NAMALWA (cell line): ENCODE measurements around the gene TYR.
"Not testable (repeated sequence)": the region's sequence is repeated elsewhere in the genome, so short reads cannot be mapped to it uniquely, and the experiment has no call there.

ENCODE experiments used
- DNase-seq: peaks from one replicate; pipeline ENCODE4 v3.0.0-alpha.2; 2015; ENCODE audit warnings: low spot score

Gene TYR

DNA sequence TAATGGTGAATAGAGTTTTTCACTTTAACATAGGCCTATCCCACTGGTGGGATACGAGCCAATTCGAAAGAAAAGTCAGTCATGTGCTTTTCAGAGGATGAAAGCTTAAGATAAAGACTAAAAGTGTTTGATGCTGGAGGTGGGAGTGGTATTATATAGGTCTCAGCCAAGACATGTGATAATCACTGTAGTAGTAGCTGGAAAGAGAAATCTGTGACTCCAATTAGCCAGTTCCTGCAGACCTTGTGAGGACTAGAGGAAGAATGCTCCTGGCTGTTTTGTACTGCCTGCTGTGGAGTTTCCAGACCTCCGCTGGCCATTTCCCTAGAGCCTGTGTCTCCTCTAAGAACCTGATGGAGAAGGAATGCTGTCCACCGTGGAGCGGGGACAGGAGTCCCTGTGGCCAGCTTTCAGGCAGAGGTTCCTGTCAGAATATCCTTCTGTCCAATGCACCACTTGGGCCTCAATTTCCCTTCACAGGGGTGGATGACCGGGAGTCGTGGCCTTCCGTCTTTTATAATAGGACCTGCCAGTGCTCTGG lies at the start of gene TYR:
Gene TYR (plus strand): TSS at position 185 of the 541 bp plus-strand sequence. CDS start 79 bp downstream, at position 264.
- DNase-seq: no peak

DNA sequence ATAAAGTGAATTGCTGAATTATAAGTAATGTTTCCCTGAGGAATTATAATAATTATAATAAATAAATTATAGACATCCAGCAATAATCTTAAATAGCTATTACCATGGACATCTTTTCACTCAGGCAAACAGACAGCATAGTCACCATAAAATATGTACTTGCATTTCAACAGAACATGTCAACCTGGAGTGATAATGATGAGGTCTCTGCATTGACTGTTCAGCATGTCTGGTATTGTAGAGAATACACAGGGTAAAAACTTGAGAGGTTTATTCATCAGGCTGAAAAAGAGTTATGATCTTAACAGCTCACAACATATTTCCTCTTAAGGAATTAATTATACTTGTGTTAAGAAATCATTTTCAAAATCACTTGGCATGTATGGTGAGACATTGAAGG lies 41.1 kb upstream of the TYR start:
- no peak for DNase-seq

DNA sequence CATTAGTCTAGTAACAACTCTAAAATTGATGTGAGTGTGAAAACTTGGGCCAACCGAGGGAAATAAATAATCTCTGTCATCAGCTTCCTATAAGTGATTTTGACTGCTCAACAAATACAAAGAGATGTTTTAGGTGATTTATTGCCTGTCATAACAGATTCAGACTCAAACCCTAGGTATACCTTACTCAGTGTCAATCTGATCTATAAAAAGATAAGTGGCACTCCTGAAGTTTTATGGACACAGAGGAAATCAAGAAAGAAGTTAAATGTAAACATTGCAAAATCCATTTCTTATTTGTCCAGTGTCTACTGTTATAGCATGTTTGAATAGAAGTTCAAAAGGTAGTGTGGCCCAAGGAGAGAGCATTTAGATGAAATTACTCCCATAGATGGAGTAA lies 30.4 kb upstream of the TYR start:
- no peak for DNase-seq

DNA sequence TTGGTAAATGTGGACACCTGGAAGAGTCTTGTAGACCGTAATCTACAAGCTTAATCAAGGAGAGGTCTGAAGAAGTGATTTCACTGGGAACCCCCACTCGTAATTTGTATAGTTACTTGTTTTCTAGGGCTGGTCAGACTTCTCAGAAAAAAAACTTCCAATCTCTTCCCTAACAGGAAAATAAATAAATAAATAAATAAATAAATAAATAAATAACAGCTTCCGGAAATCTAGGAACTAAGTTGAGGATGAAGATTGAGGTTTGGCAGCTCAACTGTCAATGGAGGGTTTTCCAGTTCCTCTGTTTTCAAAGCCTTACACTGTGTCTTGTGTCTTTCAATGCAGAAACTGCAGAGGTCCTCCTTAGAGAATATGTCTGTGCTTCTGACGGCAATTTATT lies 17.7 kb upstream of the TYR start:
- no peak for DNase-seq

DNA sequence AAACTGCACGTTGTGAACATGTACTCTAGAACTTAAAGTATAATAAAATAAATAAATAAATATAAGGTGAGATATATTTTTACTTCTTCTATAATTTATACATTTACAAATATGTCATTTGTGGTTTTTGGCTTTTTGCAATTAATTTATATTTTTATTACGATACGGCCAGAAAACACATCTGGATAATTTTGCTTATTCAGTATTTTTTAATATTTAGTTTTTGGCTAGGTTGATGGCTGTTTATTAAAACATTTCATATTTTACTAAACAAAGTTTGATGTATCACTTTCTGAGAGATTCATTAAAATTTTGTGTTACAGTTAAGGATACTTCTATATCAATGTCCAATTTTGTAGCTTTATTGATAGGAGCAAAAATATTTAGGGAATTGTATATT lies 15.7 kb upstream of the TYR start:
- no peak for DNase-seq

DNA sequence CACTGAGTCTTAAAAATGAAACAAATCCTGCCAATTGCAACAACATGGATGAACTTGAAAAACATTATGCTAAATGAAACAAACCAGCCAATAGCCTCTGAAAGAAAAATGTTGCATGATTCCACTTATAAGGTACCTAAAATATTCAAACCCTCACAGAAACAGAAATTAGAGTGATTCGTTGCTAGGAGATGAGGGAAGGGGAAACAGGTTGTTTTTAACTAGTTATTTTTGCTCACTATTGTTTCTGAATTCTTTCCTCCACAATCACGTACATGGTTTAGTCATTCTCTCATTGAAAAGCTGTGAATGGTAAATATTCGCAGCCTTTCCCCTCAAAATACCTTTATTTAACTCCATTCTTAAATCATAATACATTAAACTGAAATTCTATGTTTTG lies 14.0 kb upstream of the TYR start:
- no peak for DNase-seq

DNA sequence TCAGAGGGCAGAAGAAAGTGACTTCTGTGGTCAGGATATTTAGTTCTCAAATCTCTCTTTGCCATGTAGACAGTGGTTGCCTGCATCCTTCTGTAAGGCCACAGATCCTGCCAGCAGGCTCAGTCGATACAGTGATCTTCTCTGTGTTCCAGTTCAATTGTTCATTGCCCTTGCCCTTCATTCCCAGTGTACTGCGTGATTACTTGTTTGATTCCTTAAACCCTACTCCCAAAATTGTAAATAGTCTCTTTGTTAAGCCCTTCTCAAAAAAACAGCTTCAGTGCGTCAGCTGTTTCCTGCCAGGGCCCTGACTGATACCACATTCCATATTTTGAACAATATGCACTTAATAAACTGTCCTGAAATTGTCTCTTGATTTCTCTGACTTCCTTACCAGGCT lies 9.3 kb upstream of the TYR start:
- no peak for DNase-seq

DNA sequence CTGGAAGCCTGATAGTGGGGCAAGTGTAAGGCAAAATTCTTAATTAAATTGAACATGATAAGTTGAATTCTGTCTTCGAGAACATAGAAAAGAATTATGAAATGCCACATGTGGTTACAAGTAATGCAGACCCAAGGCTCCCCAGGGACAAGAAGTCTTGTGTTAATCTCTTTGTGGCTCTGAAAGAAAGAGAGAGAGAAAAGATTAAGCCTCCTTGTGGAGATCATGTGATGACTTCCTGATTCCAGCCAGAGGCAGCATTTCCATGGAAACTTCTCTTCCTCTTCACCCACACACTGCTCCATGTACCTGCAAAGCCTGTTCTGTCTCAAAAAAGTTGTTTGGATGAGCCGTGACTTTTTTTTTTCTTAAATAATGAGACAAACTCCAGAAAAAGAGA lies 1.9 kb upstream of the TYR start:
- DNase-seq: no peak

DNA sequence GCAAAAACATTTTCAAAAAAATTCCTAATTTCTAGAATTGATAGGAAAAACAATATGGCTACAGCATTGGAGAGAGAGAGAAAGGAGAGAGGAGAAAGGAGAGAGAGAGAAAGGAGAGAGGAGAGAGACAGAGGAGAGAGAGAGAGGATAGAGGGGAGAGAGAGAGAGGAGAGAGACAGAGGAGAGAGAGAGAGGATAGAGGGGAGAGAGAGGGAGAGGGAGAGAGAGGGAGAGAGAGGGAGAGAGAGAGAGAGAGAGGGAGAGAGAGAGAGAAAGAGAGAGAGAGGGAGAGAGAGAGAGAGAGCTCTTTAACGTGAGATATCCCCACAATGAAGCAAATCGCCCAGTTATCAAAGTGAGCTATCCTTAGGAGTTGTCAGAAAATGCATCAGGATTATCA lies 737 bp upstream of the TYR start:
- no peak for DNase-seq

DNA sequence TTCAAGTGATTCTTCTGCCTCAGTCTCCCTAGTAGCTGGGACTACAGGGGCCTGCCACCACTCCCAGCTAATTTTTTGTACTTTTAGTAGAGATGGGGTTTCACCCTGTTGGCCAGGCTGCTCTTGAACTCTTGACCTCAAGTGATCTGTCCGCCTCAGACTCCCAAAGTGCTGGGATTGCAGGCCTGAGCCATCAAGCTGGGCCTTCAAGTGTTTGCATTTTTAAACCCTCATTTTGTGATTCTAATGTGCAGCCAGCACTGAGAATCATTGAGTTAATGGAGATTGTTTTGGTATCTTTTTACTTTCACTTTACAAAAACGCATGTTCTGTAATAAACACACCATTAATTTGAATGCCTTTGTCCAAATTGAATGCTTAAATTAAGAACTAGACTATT lies 3.4 kb downstream of the TYR start:
- no peak for DNase-seq

DNA sequence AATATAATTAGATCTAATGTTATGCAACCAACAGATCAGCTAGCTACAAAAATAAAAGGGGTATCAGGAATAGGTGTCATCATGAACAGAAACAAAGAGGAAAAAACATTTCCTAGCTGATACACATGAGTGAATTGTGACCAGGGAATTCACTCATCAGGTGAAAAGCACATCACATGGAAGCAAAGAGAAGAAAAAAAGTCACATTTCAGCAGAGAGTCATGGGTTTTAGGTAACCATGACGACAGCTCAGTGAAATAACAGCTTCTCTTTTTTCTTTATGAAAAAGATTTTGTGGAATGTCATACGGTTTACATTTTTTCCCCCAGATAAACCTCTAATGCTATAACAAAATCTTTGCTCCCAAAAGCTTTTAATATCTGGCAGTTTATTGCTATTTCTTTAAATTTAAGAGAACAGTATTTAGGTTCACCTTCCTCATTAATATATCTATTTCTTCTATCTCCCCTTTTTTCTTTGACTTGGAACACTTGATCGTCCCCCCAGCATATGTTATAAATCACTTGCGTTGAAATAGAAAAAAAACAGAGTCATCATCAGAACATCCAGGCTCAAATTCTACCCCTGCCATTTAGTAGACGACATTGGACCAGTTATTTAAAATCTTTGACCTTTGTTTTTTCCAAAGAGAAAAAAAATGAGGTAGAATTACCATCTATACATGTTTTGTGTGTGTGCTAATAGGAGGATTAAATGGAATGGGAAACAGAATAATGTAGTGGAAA lies 5.3 kb downstream of the TYR start:
- DNase-seq: no peak

DNA sequence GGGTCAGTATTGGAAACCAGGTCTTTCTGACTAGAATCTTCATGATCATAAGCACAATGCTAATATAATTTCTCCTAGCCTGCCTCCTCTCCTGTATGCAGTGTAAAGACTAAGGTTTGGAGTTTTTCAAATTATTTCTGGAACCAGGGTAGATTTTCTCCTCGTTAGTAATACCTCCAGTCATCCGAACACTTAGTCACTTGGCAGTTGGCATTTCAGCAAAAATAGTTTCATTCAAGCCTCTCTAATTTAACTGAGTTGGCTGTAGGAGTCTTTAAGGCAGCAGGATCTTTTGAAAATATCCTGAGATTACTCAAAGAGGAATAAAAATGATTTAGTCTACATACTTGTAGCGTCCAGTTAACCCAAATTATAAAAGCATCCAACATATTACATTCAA lies 6.3 kb downstream of the TYR start:
- no peak for DNase-seq

DNA sequence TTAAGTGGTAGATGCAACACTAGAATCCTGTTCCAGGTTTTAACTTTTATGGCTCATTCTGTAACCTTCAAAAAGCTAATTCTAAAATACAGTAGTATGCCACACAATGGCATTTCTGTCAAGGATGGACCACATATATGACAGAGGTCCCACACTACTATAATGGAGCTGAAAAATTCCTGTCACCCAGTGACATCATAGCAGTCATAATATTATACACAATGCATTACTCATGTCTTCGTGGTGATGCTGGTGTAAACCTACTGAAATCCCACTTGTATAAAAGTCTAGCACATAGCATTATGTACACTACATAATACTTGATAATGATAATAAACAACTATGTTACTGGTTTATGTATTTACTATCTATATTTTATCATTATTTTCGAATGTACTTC lies 12.1 kb downstream of the TYR start:
- DNase-seq: no peak

DNA sequence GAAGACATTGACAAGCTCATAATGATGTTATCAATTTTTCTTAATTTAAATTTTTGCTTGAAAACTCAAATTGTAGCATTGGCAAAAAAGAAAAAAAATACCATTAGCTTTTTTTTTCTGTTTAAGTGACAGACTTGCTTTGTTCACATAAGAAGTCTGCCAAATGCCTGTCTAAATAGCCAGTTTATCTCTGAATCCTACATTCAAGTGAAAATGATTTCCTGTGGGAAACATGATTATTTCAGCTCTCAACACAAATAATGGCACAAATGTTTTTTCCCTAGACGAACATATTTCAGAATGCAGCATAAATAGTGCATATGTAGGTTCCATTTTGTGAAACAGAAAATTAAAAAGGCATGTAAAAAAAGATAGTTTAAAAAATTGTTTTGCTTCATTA lies 23.5 kb downstream of the TYR start:
- DNase-seq: no peak

DNA sequence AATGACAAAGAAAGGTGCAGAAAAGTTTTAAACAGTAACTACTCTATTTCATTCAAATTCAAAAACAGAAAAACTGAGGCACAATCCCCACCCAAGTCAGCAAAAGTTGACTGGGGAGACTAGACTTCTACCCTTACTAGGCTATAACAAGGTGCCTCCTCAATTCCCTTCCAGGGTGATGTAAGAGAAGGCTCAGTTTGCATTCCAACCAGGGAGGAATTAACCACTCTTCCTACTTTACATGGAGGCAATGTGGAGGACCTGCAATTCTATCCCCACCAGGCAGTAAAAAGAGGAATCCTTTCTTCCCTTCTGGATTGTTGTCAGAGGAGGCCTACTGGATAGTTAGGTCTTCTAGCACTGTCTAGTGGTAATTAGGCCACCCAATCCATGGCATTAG lies 26.1 kb downstream of the TYR start:
- DNase-seq: no peak

DNA sequence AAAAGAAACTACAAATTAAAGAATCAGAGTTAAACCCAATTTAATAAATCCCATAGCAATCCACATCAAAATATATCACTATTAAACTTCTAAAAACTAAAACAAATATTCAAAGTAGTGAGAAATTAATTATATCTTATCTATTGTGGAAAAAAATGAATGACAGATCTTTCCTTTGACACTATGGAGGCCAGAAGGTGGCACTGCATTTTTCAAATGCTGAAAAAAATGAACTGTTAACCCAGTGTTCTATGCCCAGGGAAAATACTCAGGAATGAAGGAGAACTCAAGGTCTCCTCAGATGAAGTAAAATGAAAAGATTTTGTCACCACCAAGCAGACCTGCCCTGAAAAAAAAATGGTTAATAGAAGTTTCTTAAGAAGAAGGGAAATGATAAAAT lies 27.7 kb downstream of the TYR start:
- no peak for DNase-seq

DNA sequence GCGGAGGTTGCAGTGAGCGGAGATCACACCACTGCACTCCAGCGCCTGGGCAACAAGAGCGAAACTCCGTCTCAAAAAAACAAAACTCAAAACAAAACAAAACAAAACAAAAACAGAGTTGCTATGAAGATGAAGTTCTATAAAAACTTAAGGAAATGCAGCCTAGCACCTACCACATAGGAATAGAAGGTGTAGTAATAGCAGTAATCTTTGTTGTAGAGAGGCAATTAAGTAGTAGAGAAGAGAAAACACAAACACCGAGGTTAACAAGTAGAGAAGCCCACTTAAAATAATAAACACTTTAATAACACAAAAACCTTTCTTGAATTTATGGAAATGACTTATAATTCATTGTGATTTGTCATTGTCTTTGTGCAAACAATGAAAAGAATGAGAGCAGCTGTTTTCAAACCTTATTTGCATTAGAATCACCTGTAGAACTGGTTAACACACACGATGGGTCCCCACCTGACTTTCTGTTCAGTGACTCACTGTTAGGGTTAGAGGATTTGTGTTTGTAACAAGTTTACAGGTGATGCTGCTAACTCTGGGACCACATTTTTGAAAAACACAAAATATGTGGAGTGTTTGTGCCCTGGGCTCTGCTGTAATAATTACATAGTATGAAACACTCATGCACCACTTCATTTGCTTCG lies 43.1 kb downstream of the TYR start:
- DNase-seq: no peak

DNA sequence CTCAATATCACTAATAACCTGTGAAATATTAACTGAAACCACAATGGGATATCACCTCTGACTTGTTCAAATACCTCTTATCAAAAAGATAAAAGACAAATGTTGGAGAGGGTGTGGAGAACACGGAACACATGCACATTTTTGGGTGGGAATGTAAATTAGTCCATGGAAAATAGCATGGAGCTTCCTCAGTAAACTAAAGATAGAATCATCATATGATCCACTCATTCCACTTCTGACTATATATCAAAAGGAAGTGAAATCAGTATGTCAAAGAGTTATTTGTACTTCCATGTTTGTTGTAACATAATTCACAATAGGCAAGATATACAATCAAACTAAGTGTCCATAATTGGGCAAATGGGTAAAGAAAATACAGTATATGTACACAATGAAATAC lies 57.4 kb downstream of the TYR start:
- DNase-seq: no peak

DNA sequence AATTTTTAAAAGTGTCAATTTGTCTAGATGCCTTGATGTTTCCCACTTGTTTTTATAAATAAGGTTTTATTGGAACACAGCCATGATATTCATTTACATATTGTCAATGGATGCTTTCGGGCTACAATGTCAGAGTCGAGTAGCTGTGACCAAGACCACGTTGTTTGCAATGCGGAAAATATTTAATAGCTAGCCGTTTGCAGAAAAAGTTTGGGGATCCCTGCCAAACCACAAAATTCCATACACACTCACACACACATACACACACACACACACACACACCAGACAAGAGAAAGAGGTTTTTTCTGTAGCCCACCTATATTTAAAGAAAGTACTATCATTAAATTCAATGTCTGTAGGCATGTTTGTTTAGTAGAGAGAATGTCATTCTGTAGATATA lies 58.3 kb downstream of the TYR start:
- no peak for DNase-seq

DNA sequence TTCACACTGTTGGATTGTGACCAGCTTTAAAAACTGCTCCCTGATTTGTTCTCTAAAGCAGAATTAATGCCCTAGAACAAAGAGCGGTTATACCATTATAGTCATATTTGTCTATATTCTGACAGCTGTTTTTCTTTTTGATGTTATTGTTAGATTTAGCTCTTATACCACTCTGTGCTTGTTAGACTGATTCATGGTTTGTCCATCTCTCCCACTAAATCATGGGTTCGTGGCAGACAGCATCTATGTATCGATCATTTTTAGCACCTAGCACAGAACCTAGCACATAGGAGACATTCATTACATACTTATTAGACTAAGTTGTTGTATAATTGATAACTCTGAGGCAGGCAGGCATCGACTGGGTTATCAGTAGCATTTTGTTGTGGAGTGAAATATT lies 69.3 kb downstream of the TYR start:
- DNase-seq: not testable (repeated sequence)

DNA sequence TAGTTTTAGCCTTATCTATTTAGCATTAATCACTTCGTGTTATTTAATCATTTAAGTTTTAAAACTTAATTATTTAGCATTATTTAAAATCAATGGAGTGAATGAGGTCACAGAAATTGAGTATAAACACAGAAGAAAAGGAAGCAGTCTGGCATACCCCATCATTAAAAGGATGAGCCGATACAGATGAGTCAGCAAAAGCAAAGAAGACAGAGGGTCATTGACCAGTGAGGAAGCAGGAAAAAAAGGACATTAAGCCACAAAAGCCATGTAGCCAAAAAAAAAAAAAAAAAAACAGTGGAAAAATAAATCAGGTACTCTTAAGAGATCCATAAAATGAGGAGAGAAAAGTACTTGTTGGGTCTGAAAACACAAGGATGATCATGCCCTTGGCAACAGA lies 71.5 kb downstream of the TYR start:
- no peak for DNase-seq

DNA sequence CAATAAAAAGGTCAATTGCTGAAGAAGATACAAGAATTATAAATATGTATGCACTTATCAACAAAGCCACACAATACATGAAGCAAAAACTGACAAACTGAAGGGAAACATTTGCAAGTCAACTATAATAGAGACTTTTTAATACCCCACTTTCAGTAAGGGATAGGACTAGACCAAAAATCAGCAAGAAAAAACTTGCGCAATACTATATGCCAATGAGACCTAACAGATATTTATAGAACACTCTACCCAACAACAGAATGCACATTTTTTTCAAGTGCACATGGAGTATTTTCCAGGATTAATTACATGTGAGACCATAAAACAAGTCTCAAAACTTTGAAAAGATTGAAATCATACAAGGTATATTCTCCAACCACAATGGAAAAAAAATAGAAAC lies 83.8 kb downstream of the TYR start:
- DNase-seq: not testable (repeated sequence)

DNA sequence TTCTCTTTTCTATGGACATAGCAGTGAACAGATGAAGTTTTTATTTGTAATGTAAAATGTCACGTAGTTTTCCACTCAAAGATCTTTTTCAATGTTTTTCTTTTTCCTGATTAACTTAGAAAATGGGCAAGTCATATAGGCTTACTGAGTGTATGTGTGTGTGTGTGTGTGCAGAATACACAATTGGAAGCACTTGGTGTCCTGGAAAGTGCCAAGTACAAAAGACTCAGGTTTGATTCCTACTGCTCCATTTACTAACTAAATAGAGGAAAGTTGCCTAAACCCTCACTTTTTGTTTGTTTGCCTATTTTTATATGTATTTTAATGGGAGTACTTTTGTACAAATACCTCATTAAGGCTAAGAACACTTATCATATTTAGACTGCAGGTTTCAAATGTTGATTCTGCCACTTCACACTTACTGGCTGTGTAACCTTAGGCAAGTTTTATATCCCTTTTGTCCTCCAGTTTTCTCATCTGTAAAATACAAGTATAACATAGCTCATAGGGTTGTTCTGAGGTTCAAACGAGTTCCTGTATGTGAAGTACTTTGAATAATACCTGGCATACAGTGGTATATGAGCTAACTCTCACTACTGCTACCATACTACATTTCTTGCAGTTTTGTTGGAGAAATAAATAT lies 90.1 kb downstream of the TYR start:
- DNase-seq: no peak
